IMR-90 (cell line): ENCODE results near the gene CPXM1. TPM values are rescaled to one million over a fixed set of nuclear protein-coding genes. Genes with fewer than 3 reads are reported as not detected.

Experiments
- ATAC-seq: fragments of 200-7000 bp; cut with Tn5 transposase; 2 replicates; pipeline ENCODE4 v1.9.1; 2020; ENCODE audit warnings: low read depth, mild to moderate bottlenecking, moderate library complexity
- BruUV-seq: library from RNA; stranded (reverse); fragments of 400-500 nt; replicated peaks from 2 replicates; lab custom pipeline; 2021; lab: Mats Ljungman, UMichigan
- CTCF ChIA-PET: fragments of 300-600 bp; formaldehyde crosslinking; extraction: SDS; loops from one replicate; lab custom pipeline; 2021; ENCODE audit warnings: antibody characterized with exemption; lab: Yijun Ruan, JAX
- POLR2A ChIA-PET: fragments of 300-600 bp; sonication (Branson Sonifier 250); formaldehyde crosslinking; loops from one replicate; lab custom pipeline; 2022; ENCODE audit warnings: antibody characterized with exemption; ENCODE audit not compliant: unreplicated experiment; lab: Charles Lee
- DNase-seq: peaks from one replicate; pipeline ENCODE4 v3.0.0; 2013
- H2AFZ ChIP-seq: replicated peaks from 2 replicates; pipeline ENCODE3; 2013; ENCODE audit warnings: low read length, mild to moderate bottlenecking; ENCODE audit not compliant: poor library complexity
- H2AK5ac ChIP-seq: 2 replicates; pipeline ENCODE4 v1.6.1; 2013; ENCODE audit warnings: low read depth, low read length, inconsistent platforms
- H2AK9ac ChIP-seq: replicated peaks from 2 replicates; pipeline ENCODE3; 2013; ENCODE audit warnings: mild to moderate bottlenecking, low read depth, low read length, moderate library complexity; ENCODE audit not compliant: poor library complexity
- H2BK120ac ChIP-seq: 2 replicates; pipeline ENCODE4 v1.6.1; 2013; ENCODE audit warnings: low read depth, low read length, inconsistent platforms
- H2BK15ac ChIP-seq: 3 replicates; pipeline ENCODE4 v1.6.1; 2013; ENCODE audit warnings: low read depth, low read length, inconsistent platforms
- H2BK20ac ChIP-seq: 2 replicates; pipeline ENCODE4 v1.6.1; 2013; ENCODE audit warnings: low read depth, mild to moderate bottlenecking, inconsistent platforms, low read length, moderate library complexity
- H2BK5ac ChIP-seq: 2 replicates; pipeline ENCODE4 v1.6.1; 2013; ENCODE audit warnings: mild to moderate bottlenecking, low read depth, low read length, inconsistent platforms; ENCODE audit not compliant: poor library complexity, severe bottlenecking
- H3K14ac ChIP-seq: replicated peaks from 2 replicates; pipeline ENCODE4 v1.6.1; 2013; ENCODE audit warnings: low read depth, low read length, inconsistent platforms
- H3K18ac ChIP-seq: 2 replicates; pipeline ENCODE4 v1.6.1; 2013; ENCODE audit warnings: low read depth, low read length, control low read depth
- H3K23ac ChIP-seq: 2 replicates; pipeline ENCODE4 v1.6.1; 2013; ENCODE audit warnings: low read depth, low read length, inconsistent platforms
- H3K27ac ChIP-seq: 2 replicates; pipeline ENCODE4 v1.5.1; 2013; ENCODE audit warnings: mild to moderate bottlenecking, control low read depth, low read length; ENCODE audit not compliant: insufficient read depth
- H3K27me3 ChIP-seq: 2 replicates; pipeline ENCODE4 v1.6.1; 2013; ENCODE audit warnings: low read length; ENCODE audit not compliant: control insufficient read depth, insufficient read depth
- H3K36me3 ChIP-seq: 2 replicates; pipeline ENCODE4 v1.6.1; 2013; ENCODE audit warnings: low read length, mixed read lengths; ENCODE audit not compliant: control insufficient read depth, insufficient read depth
- H3K4ac ChIP-seq: 2 replicates; pipeline ENCODE4 v1.6.1; 2013; ENCODE audit warnings: low read depth, low read length, inconsistent platforms
- H3K4me1 ChIP-seq: 2 replicates; pipeline ENCODE4 v1.6.1; 2013; ENCODE audit warnings: low read length, mixed read lengths; ENCODE audit not compliant: control insufficient read depth, insufficient read depth
- H3K4me2 ChIP-seq: 2 replicates; pipeline ENCODE4 v1.6.1; 2013; ENCODE audit warnings: low read depth, mild to moderate bottlenecking, control low read depth, low read length, moderate library complexity
- H3K4me3 ChIP-seq: 2 replicates; pipeline ENCODE4 v1.5.1; 2013; ENCODE audit warnings: low read depth, mild to moderate bottlenecking, control low read depth, low read length, moderate library complexity; ENCODE audit not compliant: insufficient read depth
- H3K56ac ChIP-seq: 2 replicates; pipeline ENCODE4 v1.6.1; 2013; ENCODE audit warnings: low read length, inconsistent platforms; ENCODE audit not compliant: insufficient read depth; ENCODE audit errors: extremely low read depth
- H3K79me1 ChIP-seq, 2 experiments: 2 replicates each; pipeline ENCODE4 v1.6.1; 2013; ENCODE audit warnings: low read length in 2 of 2, inconsistent platforms in 1 of 2, low read depth in 1 of 2
- H3K9ac ChIP-seq: 2 replicates; pipeline ENCODE4 v1.6.1; 2013; ENCODE audit warnings: low read depth, low read length, control low read depth
- H3K9me1 ChIP-seq: 2 replicates; pipeline ENCODE4 v1.6.1; 2013; ENCODE audit warnings: low read length, inconsistent platforms; ENCODE audit not compliant: insufficient read depth
- H3K9me3 ChIP-seq: 2 replicates; pipeline ENCODE4 v1.6.1; 2013; ENCODE audit warnings: low read length; ENCODE audit not compliant: control insufficient read depth, insufficient read depth
- H4K20me1 ChIP-seq: 2 replicates; pipeline ENCODE4 v1.6.1; 2013; ENCODE audit warnings: low read length, inconsistent platforms; ENCODE audit not compliant: insufficient read depth
- H4K5ac ChIP-seq: 2 replicates; pipeline ENCODE4 v1.6.1; 2013; ENCODE audit warnings: mild to moderate bottlenecking, low read depth, low read length, control low read depth
- H4K8ac ChIP-seq, 2 experiments: 2 replicates each; pipeline ENCODE4 v1.6.1; 2013; ENCODE audit warnings: low read depth in 2 of 2, low read length in 2 of 2, control low read depth in 1 of 2, inconsistent platforms in 1 of 2
- H4K91ac ChIP-seq: 2 replicates; pipeline ENCODE4 v1.6.1; 2013; ENCODE audit warnings: low read depth, low read length, inconsistent platforms; ENCODE audit not compliant: insufficient read depth
- RCOR1 ChIP-seq: IDR thresholded peaks from 2 replicates; pipeline ENCODE4 v1.6.1; 2012; ENCODE audit warnings: mild to moderate bottlenecking, low read length, improper control_type of control experiment; ENCODE audit not compliant: insufficient replicate concordance
- WGBS, 2 experiments: methylation state at CpG; one replicate each; pipeline versions ENCODE4 v1.1.5 to v1.1.7; 2013; ENCODE audit warnings: missing lambda C conversion rate in 2 of 2; ENCODE audit not compliant: insufficient read length in 1 of 2; ENCODE audit errors: extremely low coverage in 2 of 2; 5-methylcytosine and 5-hydroxymethylcytosine counted together
- dilution Hi-C: fragments of 300-500 bp; cut with HindIII; formaldehyde crosslinking; loops from one replicate; pipeline ENCODE4 v1.14.3; 2018; ENCODE audit warnings: low sequenced_read_pairs; ENCODE audit not compliant: unreplicated experiment
- in situ Hi-C: fragments of 300-500 bp; cut with MboI; formaldehyde crosslinking; loops from 3 replicates; pipeline ENCODE4 v1.14.3; 2019; ENCODE audit warnings: low sequenced_read_pairs, inconsistent platforms, mixed read lengths
- intact Hi-C: fragments of 100-400 bp; cut with micrococcal nuclease; formaldehyde crosslinking; loops from 2 replicates; pipeline ENCODE4 v1.10.0; 2022
- polyA plus RNA-seq, 3 experiments: library from polyadenylated mRNA; depleted of rRNA; stranded (reverse); fragments of >200 nt; gene quantifications; 2 replicates each; pipeline ENCODE4 v1.2.3, GENCODE V29; 2012; ENCODE audit warnings: low replicate concordance in 1 of 3
- total RNA-seq: library from RNA; depleted of rRNA; stranded (reverse); fragments of >200 nt; gene quantifications from 2 replicates; pipeline ENCODE4 v1.2.3, GENCODE V29; 2012

Gene CPXM1
- total and polyA plus RNA-seq, 2 of the 4 experiments (the other 2 are of a cell fraction), result 1.1 to 4.6 TPM

- Histone ChIP-seq H3K4me3 (no peak overlapping the region), H4K20me1 (no peaks in the 10 kb centered on the region), H2AFZ (no peak overlapping the region), H3K4ac (no peak overlapping the region), H4K8ac (no peak overlapping the region), H3K9ac (no peak overlapping the region), H3K4me2 (no peak overlapping the region), H2BK120ac (no peak overlapping the region), H3K18ac (no peak overlapping the region), H2AK9ac (no peak overlapping the region), H3K27me3 (peaks cover 19% of the 10 kb centered on the region), H3K23ac (no peak overlapping the region), H3K9me1 (no peaks in the 10 kb centered on the region), H2BK15ac (no peak overlapping the region), H4K5ac (no peak overlapping the region), H2BK5ac (no peak overlapping the region), H4K91ac (no peak overlapping the region), H3K79me1 (no peaks in the 10 kb centered on the region), H2AK5ac (no peak overlapping the region), H3K56ac (no peak overlapping the region), H3K4me1 (peaks cover 3% of the 10 kb centered on the region; the same call in 1 of the 2 replicates), H3K14ac (no peak overlapping the region), H3K9me3 (no peaks in the 10 kb centered on the region), H3K36me3 (no peaks in the 10 kb centered on the region), H3K27ac (no peak overlapping the region), H2BK20ac (no peak overlapping the region)
- DNase-seq (no peak), ATAC-seq (no peak)
- ChIA-PET CTCF (no interaction called here), POLR2A (no interaction called here)
- intact Hi-C loops, result no loop called here
- in situ Hi-C loops, result loop anchor here (10.0 kb wide), 1 partner anchor 236 kb away; no protein-coding TSS in a partner anchor
- no peak for TF ChIP-seq RCOR1
- dilution Hi-C loops, result no loop called here
- no TSS peak for BruUV-seq
- WGBS, 2 experiments, result 100% methylated on average over 1 of the region's 10 CpGs; no CpG with 5 or more reads in 1 of the 2 experiments
These were observed 41.3 kb downstream of the CPXM1 start for GRCh38 chr20:2759143-2759542.
